HG03469 (cell line): ENCODE results near the gene CDKL1.

ENCODE experiments used
- ATAC-seq: cut with Tn5 transposase; IDR thresholded peaks from one replicate; pipeline ENCODE4 v1.9.1; 2021; ENCODE audit warnings: mild to moderate bottlenecking, moderate library complexity, moderate number of reproducible peaks; ENCODE audit not compliant: unreplicated experiment

The CDKL1 gene

DNA sequence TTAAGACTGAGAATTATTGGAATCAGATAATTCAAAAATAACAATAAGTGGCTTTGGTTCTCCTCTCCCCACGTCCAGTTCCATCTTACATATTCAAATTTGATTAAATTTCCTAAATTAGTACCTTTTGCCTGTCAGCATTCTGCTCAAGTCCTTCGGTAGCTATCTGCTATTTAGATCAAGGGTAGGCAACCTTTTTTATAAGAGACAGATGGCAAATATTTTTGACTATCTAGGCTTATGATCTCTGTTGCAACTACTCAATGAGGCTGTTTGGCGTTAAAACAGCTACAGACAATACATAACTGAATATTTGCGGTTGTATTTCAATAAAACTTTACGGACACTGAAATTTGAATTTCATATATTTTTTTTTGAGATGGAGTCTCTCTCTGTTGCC is 106.4 kb downstream of the CDKL1 start:
- no peak for ATAC-seq

DNA sequence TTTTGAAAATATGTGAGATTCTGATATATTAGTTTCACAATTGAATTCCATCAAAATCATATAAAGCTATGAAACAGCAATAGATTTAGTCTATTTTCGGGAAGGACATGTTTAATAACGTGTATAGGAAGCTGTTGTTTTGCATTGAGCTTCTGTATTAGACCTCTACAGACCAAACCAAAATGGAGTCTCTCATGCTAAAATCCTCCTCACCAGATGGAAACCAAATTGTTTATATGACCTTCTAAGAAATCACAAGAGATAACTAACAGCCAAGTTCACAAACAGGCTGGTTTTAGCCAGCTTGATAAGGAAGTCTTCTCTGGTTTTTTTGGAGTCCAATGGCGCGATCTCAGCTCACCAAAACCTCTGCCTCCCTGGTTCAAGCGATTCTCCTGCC is 108.5 kb downstream of the CDKL1 start:
- no peak for ATAC-seq

DNA sequence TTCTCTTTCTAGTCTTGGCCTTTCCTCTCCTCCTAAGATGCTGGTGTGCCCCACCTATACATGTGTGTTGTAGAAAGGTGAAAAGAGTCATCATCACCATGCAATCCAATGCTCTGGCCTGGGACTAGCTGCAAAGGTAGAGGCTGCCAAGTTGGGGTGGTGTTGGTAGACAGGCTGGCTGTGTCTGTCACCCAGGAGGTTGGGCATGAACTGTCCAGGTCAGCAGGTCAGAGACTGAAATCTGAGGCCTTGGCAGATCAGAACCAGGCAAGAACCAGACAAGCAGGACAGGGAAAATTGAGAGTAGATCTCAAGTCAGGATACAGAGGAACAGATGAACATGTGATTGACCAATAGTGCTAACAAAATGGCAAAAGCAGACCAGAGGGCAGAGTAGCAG is 110.8 kb downstream of the CDKL1 start:
- no peak for ATAC-seq
